ENCODE measurements around the gene PNISR. TPM values are rescaled to one million over a fixed set of nuclear protein-coding genes. Genes with fewer than 3 reads are reported as not detected.

PNISR gene
- polyA plus RNA-seq, 1 donor = 205 TPM

DNA sequence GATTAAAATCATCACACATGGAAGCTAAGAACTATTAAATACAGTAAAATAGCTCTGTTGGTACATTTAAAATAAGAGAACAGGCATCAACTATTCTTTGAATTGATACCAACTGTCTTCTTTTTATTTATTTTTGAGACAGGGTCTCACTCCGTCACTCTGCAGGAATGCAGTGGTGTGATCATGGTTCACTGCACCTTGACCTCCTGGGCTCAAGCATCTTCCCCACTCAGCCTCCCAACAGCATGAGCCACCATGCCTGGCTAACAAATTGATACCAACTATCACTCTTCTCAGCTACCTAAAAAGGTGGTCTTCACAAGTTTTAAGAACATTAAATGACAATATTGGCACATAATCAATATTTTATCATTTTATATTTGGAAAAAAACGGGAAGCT, 7.8 kb upstream of the PNISR start:
- no peaks in the 10 kb centered on the region for H3K27me3 ChIP-seq (ENCODE audit: control insufficient read depth, insufficient read depth, low read length)
- H3K9me3 ChIP-seq (ENCODE audit: control insufficient read depth, low read depth, low read length) = no peaks in the 10 kb centered on the region
- peaks cover 7% of the 10 kb centered on the region for H3K36me3 ChIP-seq (ENCODE audit: control insufficient read depth, insufficient read depth, low read length)
- H3K27ac ChIP-seq (ENCODE audit: low read length) = no peak overlapping the region
- H3K4me3 ChIP-seq (ENCODE audit: low read length) = no peak overlapping the region
- DNase-seq = no peak
- no peaks in the 10 kb centered on the region for H3K4me1 ChIP-seq (ENCODE audit: control insufficient read depth, insufficient read depth, low read length)
- 93% methylated on average over 1 of the region's 2 CpGs for WGBS (ENCODE audit: insufficient coverage, low lambda C conversion rate)

DNA sequence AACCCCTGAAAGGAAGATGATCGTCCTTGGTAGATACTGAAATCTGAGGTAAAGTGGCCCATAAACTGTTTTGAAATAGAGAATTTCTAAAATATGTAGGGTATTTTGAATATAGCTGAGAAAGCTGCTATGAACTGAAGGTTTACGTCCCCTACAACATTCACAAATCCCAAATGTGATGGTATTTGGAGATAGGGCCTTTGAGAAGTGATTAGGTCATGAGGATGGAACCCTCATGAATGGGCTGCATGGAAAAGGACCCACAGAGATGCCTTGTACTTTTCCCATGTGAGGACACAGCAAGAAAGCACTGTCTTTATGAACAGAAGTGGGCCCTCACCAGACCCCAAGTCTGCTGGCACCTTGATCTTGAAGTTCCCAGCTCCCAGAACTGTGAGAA, 6.8 kb upstream of the PNISR start:
- H3K27me3 ChIP-seq (ENCODE audit: control insufficient read depth, insufficient read depth, low read length) = no peaks in the 10 kb centered on the region
- peaks cover 4% of the 10 kb centered on the region for H3K36me3 ChIP-seq (ENCODE audit: control insufficient read depth, insufficient read depth, low read length)
- peaks cover 2% of the 10 kb centered on the region for H3K4me1 ChIP-seq (ENCODE audit: control insufficient read depth, insufficient read depth, low read length)
- H3K9me3 ChIP-seq (ENCODE audit: control insufficient read depth, low read depth, low read length) = no peaks in the 10 kb centered on the region
- WGBS (ENCODE audit: insufficient coverage, low lambda C conversion rate) = no CpG with 5 or more reads among the region's 2 CpGs
- H3K27ac ChIP-seq (ENCODE audit: low read length) = no peak overlapping the region
- H3K4me3 ChIP-seq (ENCODE audit: low read length) = no peak overlapping the region
- DNase-seq = no peak

DNA sequence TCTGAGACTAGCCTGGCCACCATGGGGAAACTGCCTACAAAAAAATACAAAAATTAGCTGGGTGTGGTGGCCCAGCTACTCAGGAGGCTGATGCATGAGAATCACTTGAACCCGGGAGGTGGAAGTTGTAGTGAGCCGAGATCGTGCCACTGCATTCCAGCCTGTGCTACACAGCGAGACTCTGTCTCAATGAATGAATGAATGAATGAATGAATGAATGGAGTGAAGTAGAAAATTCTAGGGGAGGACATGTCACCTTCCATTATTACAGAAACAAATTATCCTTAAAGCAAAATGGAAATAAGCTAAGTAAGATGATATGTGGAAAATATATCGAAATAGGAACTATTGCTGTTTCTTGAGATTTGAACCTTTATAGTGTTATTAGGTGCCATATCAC, 2.9 kb upstream of the PNISR start:
- Histone ChIP-seq H3K4me1 (ENCODE audit: control insufficient read depth, insufficient read depth, low read length) (peaks cover 19% of the 10 kb centered on the region), H3K36me3 (ENCODE audit: control insufficient read depth, insufficient read depth, low read length) (peaks cover 6% of the 10 kb centered on the region), H3K9me3 (ENCODE audit: control insufficient read depth, low read depth, low read length) (no peaks in the 10 kb centered on the region), H3K27ac (ENCODE audit: low read length) (no peak overlapping the region), H3K4me3 (ENCODE audit: low read length) (no peak overlapping the region), H3K27me3 (ENCODE audit: control insufficient read depth, insufficient read depth, low read length) (no peaks in the 10 kb centered on the region)
- no peak for DNase-seq
- WGBS (ENCODE audit: insufficient coverage, low lambda C conversion rate) = 90% methylated on average over 1 of the region's 5 CpGs

DNA sequence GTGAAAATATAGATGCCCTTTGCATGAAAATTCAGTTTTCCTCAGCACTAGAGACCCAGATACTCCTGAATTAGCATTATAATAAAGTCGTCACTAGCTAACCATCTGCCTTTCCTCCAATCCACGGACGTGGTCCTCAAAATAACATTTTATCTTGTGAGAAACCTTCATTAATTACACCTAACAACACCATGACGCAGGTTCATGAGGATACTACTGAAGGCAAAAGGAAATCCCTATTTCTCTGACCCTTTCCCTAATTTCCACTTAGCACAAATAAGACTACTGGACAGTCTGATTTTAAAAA, 1.3 kb upstream of the PNISR start:
- peaks cover 25% of the 10 kb centered on the region for H3K4me1 ChIP-seq (ENCODE audit: control insufficient read depth, insufficient read depth, low read length)

DNA sequence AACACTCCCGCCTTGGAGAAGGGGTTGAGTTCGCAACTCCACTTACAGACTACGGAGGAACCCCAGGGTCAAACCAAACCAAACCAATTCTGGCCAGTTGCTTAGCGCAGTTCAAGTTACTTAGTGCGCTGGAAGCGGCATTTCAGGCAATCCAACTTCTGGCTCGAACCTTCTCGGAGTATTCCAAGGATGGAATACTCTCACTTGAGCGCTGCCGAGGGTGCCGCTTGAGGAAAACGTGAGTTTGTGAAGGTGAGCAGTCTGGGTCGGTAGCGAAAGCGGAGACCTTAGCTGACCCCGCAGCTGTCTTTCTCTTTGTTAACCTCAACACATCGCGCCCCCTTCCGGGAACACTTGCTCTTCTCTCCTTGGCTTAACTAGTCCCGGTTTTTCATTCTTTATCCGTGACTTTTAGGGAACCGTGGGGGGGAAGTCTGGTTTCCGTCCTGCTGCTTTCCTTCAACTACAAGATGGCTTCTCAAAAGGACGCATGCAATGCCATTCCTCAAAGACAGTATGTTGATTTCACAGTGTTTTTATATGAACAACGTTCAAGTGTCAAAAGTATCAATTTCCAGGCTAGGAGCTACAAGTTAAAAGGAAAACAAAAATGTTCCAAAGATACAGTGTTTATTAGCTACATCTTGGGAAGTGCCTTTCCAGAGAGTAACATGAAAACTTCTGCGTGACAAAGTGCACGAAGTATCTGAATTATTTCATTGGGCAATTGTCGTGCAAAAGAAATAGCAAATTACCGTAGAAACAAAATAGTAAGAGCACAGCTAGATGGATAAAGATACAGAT, 741 bp upstream of the PNISR start:
- Histone ChIP-seq H3K27ac (ENCODE audit: low read length) (peak overlapping the region; percentile 97), H3K4me3 (ENCODE audit: low read length) (peak overlapping the region; percentile 87), H3K27me3 (ENCODE audit: control insufficient read depth, insufficient read depth, low read length) (no peaks in the 10 kb centered on the region), H3K4me1 (ENCODE audit: control insufficient read depth, insufficient read depth, low read length) (peaks cover 25% of the 10 kb centered on the region), H3K9me3 (ENCODE audit: control insufficient read depth, low read depth, low read length) (no peaks in the 10 kb centered on the region), H3K36me3 (ENCODE audit: control insufficient read depth, insufficient read depth, low read length) (peaks cover 9% of the 10 kb centered on the region)
- 0% methylated on average over 5 of the region's 29 CpGs for WGBS (ENCODE audit: insufficient coverage, low lambda C conversion rate)
- DNase-seq = peak; percentile 87 to 97

More for the DNA sequence above, 1.3 kb upstream of the PNISR start:
- Histone ChIP-seq H3K27ac (ENCODE audit: low read length) (peak overlapping the region; percentile 97), H3K4me3 (ENCODE audit: low read length) (peak overlapping the region; percentile 87), H3K27me3 (ENCODE audit: control insufficient read depth, insufficient read depth, low read length) (no peaks in the 10 kb centered on the region), H3K36me3 (ENCODE audit: control insufficient read depth, insufficient read depth, low read length) (peaks cover 9% of the 10 kb centered on the region), H3K9me3 (ENCODE audit: control insufficient read depth, low read depth, low read length) (no peaks in the 10 kb centered on the region)
- no peak for DNase-seq
- WGBS (ENCODE audit: insufficient coverage, low lambda C conversion rate) = no CpG with 5 or more reads among the region's 4 CpGs

DNA sequence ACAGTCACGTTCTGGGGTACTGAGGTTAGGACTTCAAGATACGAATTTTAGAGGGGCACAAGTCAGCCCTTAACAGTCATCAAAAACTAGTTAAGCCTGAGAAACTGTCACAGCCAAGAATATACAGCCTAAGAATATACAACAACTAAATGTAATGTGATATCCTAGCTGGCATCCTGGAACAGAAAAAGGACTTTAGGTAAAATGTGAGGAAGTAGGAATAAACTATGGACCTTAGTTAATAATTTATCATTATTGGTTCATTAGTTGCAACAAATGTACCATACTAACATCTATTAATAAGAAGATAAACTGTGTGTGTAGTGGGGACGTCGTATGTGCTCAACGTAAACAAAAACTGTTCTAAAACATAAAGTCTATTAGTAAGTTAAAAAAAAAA, 1.1 kb downstream of the PNISR start:
- H3K9me3 ChIP-seq (ENCODE audit: control insufficient read depth, low read depth, low read length) = no peaks in the 10 kb centered on the region
- peaks cover 25% of the 10 kb centered on the region for H3K4me1 ChIP-seq (ENCODE audit: control insufficient read depth, insufficient read depth, low read length)
- peak overlapping the region; percentile 97 for H3K27ac ChIP-seq (ENCODE audit: low read length)
- peak in 1 of 2 donors; percentile 23 for DNase-seq
- no CpG with 5 or more reads among the region's 5 CpGs for WGBS (ENCODE audit: insufficient coverage, low lambda C conversion rate)
- peak overlapping the region; percentile 87 for H3K4me3 ChIP-seq (ENCODE audit: low read length)
- H3K27me3 ChIP-seq (ENCODE audit: control insufficient read depth, insufficient read depth, low read length) = no peaks in the 10 kb centered on the region
- peaks cover 9% of the 10 kb centered on the region for H3K36me3 ChIP-seq (ENCODE audit: control insufficient read depth, insufficient read depth, low read length)

DNA sequence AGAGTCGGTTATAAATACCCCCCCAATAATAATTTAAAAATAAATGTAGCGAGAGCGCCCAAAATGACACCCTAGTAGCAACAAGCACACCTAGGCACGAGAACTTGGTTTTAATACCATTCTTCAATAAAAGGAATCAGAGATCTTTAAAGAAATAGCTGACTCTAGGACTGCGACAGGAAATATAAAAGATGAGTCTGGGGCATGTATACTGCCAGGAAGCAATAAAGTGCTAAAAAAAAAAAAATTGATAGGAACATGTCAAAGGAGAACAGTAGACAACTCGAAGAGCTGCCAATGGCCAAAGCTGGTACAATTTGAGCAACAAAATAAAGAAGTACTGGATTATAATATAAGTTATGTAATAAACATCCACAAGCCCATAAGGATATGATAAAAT, 2.2 kb downstream of the PNISR start:
- H3K27ac ChIP-seq (ENCODE audit: low read length) = no peak overlapping the region
- H3K36me3 ChIP-seq (ENCODE audit: control insufficient read depth, insufficient read depth, low read length) = peaks cover 9% of the 10 kb centered on the region
- H3K9me3 ChIP-seq (ENCODE audit: control insufficient read depth, low read depth, low read length) = no peaks in the 10 kb centered on the region
- H3K4me1 ChIP-seq (ENCODE audit: control insufficient read depth, insufficient read depth, low read length) = peaks cover 25% of the 10 kb centered on the region
- H3K4me3 ChIP-seq (ENCODE audit: low read length) = no peak overlapping the region
- DNase-seq = no peak
- WGBS (ENCODE audit: insufficient coverage, low lambda C conversion rate) = 90% methylated on average over 4 of the region's 6 CpGs
- H3K27me3 ChIP-seq (ENCODE audit: control insufficient read depth, insufficient read depth, low read length) = no peaks in the 10 kb centered on the region

DNA sequence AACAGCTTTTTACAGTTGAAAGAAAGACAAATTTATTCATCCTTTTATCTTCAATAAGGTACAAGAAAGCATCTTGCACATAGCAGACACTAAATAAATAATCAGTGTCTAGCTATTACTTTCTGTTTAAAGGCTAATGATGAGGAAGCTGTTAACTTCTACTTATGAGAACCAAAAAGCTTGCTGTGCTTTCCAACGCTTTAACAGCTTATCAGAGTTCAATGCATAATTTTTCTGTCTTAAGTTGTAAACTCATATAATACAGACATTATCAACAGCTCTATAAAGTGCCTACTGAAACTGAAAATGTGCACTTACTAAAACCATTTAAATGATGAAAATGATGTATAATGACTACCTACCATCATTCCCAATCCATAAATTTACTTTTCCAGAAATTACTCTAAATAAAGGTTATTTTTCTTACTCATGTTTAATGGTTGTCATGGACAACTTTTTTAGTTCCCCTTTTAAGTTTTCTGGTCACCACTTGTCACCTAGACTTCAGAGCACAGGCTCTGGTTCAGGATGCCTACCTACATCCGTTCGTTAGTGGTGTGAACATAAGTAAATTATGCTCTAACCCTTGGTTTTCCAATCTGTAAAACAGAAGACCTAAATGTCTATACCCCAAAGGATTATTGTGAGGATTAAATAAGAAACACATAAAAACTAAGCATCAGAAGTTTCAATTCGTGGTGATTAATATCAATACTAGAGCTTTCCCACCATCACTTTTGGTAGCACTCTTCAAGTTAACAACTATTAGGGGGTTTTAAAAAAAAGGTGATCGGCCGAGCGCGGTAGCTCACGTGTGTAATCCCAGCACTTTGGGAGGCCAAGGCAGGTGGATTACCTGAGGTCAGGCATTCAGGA, 8.0 kb downstream of the PNISR start:
- H3K4me1 ChIP-seq (ENCODE audit: control insufficient read depth, insufficient read depth, low read length) = no peaks in the 10 kb centered on the region
- H3K9me3 ChIP-seq (ENCODE audit: control insufficient read depth, low read depth, low read length) = no peaks in the 10 kb centered on the region
- H3K4me3 ChIP-seq (ENCODE audit: low read length) = no peak overlapping the region
- H3K36me3 ChIP-seq (ENCODE audit: control insufficient read depth, insufficient read depth, low read length) = peaks cover 20% of the 10 kb centered on the region
- no peak overlapping the region for H3K27ac ChIP-seq (ENCODE audit: low read length)
- WGBS (ENCODE audit: insufficient coverage, low lambda C conversion rate) = 52% methylated on average over 2 of the region's 9 CpGs
- H3K27me3 ChIP-seq (ENCODE audit: control insufficient read depth, insufficient read depth, low read length) = no peaks in the 10 kb centered on the region
- no peak for DNase-seq

DNA sequence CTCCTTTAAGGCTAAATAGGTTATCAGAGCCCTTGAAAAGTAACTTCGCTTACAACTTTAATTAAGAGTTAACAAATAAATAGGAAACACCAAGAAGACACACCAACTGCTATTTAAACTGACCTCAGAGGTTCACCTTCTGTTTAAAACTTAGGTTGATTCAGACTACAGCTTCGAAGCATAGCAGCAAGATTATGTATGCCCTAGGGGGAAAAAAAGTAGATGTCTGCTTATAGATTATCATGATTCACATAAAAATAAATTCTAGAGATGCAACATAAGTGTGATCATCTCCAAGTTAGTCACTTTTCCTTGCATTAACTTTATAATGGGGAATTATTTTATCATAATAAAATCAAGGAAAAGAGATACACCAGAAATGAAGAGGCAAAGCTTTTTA, 8.9 kb downstream of the PNISR start:
- Histone ChIP-seq H3K27me3 (ENCODE audit: control insufficient read depth, insufficient read depth, low read length) (no peaks in the 10 kb centered on the region), H3K4me1 (ENCODE audit: control insufficient read depth, insufficient read depth, low read length) (no peaks in the 10 kb centered on the region), H3K4me3 (ENCODE audit: low read length) (no peak overlapping the region), H3K36me3 (ENCODE audit: control insufficient read depth, insufficient read depth, low read length) (peaks cover 21% of the 10 kb centered on the region), H3K9me3 (ENCODE audit: control insufficient read depth, low read depth, low read length) (no peaks in the 10 kb centered on the region), H3K27ac (ENCODE audit: low read length) (no peak overlapping the region)
- WGBS (ENCODE audit: insufficient coverage, low lambda C conversion rate) = no CpG with 5 or more reads among the region's 2 CpGs
- no peak for DNase-seq

DNA sequence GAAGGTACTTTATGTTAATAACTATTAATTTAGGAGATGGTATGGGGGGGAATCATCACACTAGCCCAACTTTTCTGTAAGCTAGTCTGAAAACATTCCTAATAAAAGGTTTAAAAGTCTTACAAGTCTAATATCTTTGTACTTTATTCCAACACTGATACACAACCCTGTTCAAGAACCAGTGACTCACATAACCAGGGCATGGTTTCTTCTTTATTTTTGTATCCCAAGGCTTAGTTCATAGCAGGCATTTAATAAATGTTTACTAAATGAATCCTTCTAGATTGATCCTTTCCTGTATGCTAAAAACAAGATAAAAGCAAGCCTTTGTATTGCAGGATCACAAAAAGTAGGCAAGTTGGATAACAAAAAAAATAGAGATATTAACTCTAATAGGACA, 9.7 kb downstream of the PNISR start:
- no peak overlapping the region for H3K27ac ChIP-seq (ENCODE audit: low read length)
- no peaks in the 10 kb centered on the region for H3K9me3 ChIP-seq (ENCODE audit: control insufficient read depth, low read depth, low read length)
- peaks cover 26% of the 10 kb centered on the region for H3K36me3 ChIP-seq (ENCODE audit: control insufficient read depth, insufficient read depth, low read length)
- no peaks in the 10 kb centered on the region for H3K27me3 ChIP-seq (ENCODE audit: control insufficient read depth, insufficient read depth, low read length)
- no peak overlapping the region for H3K4me3 ChIP-seq (ENCODE audit: low read length)
- no peak for DNase-seq
- no peaks in the 10 kb centered on the region for H3K4me1 ChIP-seq (ENCODE audit: control insufficient read depth, insufficient read depth, low read length)

Data from large intestine (tissue), 3 donors.